K562 (cell line): Measurements from ENCODE around the gene MBNL1. TPM values are rescaled to one million over a fixed set of nuclear protein-coding genes. Genes with fewer than 3 reads are reported as not detected.

Source experiments
- BRD9 ChIP-seq: fragments of 450-650 bp; IDR thresholded peaks from 2 replicates; pipeline ENCODE4 v1.6.1; 2018; ENCODE audit warnings: low read depth; ENCODE audit not compliant: partially characterized antibody
- E2F1 ChIP-seq: sonication (generic); formaldehyde crosslinking; IDR thresholded peaks from 2 replicates; pipeline ENCODE4 v1.8.1; 2023; ENCODE audit warnings: mild to moderate bottlenecking, missing genetic modification reagents, moderate library complexity
- EP400 ChIP-seq: fragments of 450-650 bp; IDR thresholded peaks from 2 replicates; pipeline ENCODE4 v1.6.1; 2017; ENCODE audit warnings: antibody characterized with exemption, mild to moderate bottlenecking, moderate library complexity
- GABPA ChIP-seq: fragments of 200-800 bp; sonication (Bioruptor generic); conservative IDR thresholded peaks from 2 replicates; pipeline ENCODE4 v1.6.1; 2016; ENCODE audit warnings: low read depth, missing genetic modification characterization, missing compliant biosample characterization
- GTF2E2 ChIP-seq: fragments of 200-800 bp; sonication (Bioruptor generic); IDR thresholded peaks from 2 replicates; pipeline ENCODE4 v1.6.1; 2016; ENCODE audit warnings: missing genetic modification characterization, missing compliant biosample characterization
- KHSRP ChIP-seq: fragments of 450-650 bp; IDR thresholded peaks from 2 replicates; pipeline ENCODE4 v1.6.1; 2017
- MAFF ChIP-seq: IDR thresholded peaks from 2 replicates; pipeline ENCODE4 v1.6.1; 2012; ENCODE audit warnings: low read length, improper control_type of control experiment
- MAFK ChIP-seq: IDR thresholded peaks from 2 replicates; pipeline ENCODE4 v1.6.1; 2011; ENCODE audit warnings: low read length, improper control_type of control experiment
- MAX ChIP-seq: sonication (generic); formaldehyde crosslinking; IDR thresholded peaks from 2 replicates; pipeline ENCODE4 v1.9.0; 2022; ENCODE audit warnings: mild to moderate bottlenecking, missing genetic modification reagents
- MEF2A ChIP-seq: IDR thresholded peaks from 2 replicates; pipeline ENCODE4 v1.6.1; 2011; ENCODE audit warnings: low read depth, mild to moderate bottlenecking, low read length, moderate library complexity; ENCODE audit not compliant: control insufficient read depth
- NBN ChIP-seq: fragments of 450-650 bp; IDR thresholded peaks from 2 replicates; pipeline ENCODE4 v1.6.1; 2016; ENCODE audit warnings: low read depth, mild to moderate bottlenecking
- NR2C2 ChIP-seq, 2 experiments: fragments of 200-800 bp in 1 of 2; sonication (Bioruptor generic) in 1 of 2; sonication (generic) in 1 of 2; formaldehyde crosslinking in 1 of 2; IDR thresholded peaks; 2 replicates each; pipeline versions ENCODE4 v1.6.1 to v1.8.0; 2016 to 2022; ENCODE audit warnings: mild to moderate bottlenecking in 1 of 2, missing compliant biosample characterization in 1 of 2, missing genetic modification characterization in 1 of 2, missing genetic modification reagents in 1 of 2
- POLR2A ChIP-seq: fragments of 450-650 bp; conservative IDR thresholded peaks from 2 replicates; pipeline ENCODE4 v1.6.1; 2016
- RCOR1 ChIP-seq, 2 experiments: IDR thresholded peaks; 2 replicates each; pipeline ENCODE4 v1.6.1; 2012; ENCODE audit warnings: low read depth in 2 of 2, low read length in 2 of 2, borderline replicate concordance in 1 of 2, improper control_type of control experiment in 1 of 2
- SNIP1 ChIP-seq: fragments of 450-650 bp; IDR thresholded peaks from 2 replicates; pipeline ENCODE4 v1.7.1; 2017; ENCODE audit warnings: low read depth, mild to moderate bottlenecking
- TBL1XR1 ChIP-seq, 2 experiments: IDR thresholded peaks; 2 replicates each; pipeline ENCODE4 v1.6.1; 2012; ENCODE audit warnings: improper control_type of control experiment in 2 of 2, low read length in 2 of 2, mild to moderate bottlenecking in 1 of 2
- TFE3 ChIP-seq: fragments of 450-650 bp; formaldehyde crosslinking; IDR thresholded peaks from 2 replicates; pipeline ENCODE4 v1.4.0; 2020; ENCODE audit warnings: mild to moderate bottlenecking, mixed read lengths
- XRCC4 ChIP-seq: IDR thresholded peaks from one replicate; pipeline ENCODE4 v1.6.1; 2011; ENCODE audit not compliant: insufficient read depth, insufficient read length; ENCODE audit errors: extremely low read depth
- ZFP30 ChIP-seq: fragments of 250-450 bp; sonication (Bioruptor Pico); IDR thresholded peaks from 2 replicates; pipeline ENCODE4 v1.8.0; 2022; ENCODE audit warnings: moderate library complexity, mild to moderate bottlenecking, inconsistent platforms, borderline replicate concordance
- ZMIZ1 ChIP-seq, 2 experiments: fragments of 150-350 bp in 1 of 2; IDR thresholded peaks; 2 replicates each; pipeline ENCODE4 v1.6.1; 2012 to 2016; ENCODE audit warnings: low read depth in 2 of 2, low read length in 2 of 2, mild to moderate bottlenecking in 1 of 2, moderate library complexity in 1 of 2
- ZNF133 ChIP-seq: fragments of 250-450 bp; sonication (Bioruptor Pico); IDR thresholded peaks from 2 replicates; pipeline ENCODE4 v1.4.0; 2020; ENCODE audit warnings: mild to moderate bottlenecking
- ZNF324 ChIP-seq: fragments of 250-450 bp; sonication (Bioruptor Pico); IDR thresholded peaks from 2 replicates; pipeline ENCODE4 v1.4.0; 2020; ENCODE audit warnings: mild to moderate bottlenecking
- ZNF436 ChIP-seq: fragments of 250-450, 450-650 bp; sonication (Bioruptor Pico); formaldehyde crosslinking; IDR thresholded peaks from 2 replicates; pipeline ENCODE4 v1.7.0; 2020; ENCODE audit warnings: mild to moderate bottlenecking
- polyA plus RNA-seq, 8 experiments: library from polyadenylated mRNA; depleted of rRNA in 4 of 8; stranded (reverse) in 5 of 8; unstranded in 3 of 8; fragments of >200 nt; fragmentation: Nextera tagmentation in 2 of 8; fragmentation: Illumina TruSeq in 1 of 8; extraction: Ambion mirVana in 2 of 8; extraction: Trizol in 1 of 8; gene quantifications; 2 replicates each; pipeline versions ENCODE4 v1.2.1 to v1.2.3, GENCODE V29; 2011 to 2014; ENCODE audit warnings: inconsistent platforms in 1 of 8, missing spikeins in 1 of 8
- total RNA-seq, 7 experiments: library from RNA; depleted of rRNA in 6 of 7; stranded (reverse); fragments of >200 nt in 6 of 7; fragmentation: Illumina TruSeq in 2 of 7; extraction: Trizol in 2 of 7; gene quantifications; 2 replicates each; pipeline versions ENCODE4 v1.2.1 to v1.2.3, GENCODE V29; 2011 to 2021; ENCODE audit warnings: low replicate concordance in 1 of 7

MBNL1 gene
- total and polyA plus RNA-seq, 9 of the 15 experiments (the other 6 are each of a cell fraction or from before 2014, with no cell fraction given), result 70.3 to 243 (median 220) TPM

- TF ChIP-seq TFE3 (no peak), KHSRP (no peak), BRD9 (peak; percentile 25), SNIP1 (no peak), GABPA (tag) (peak; percentile 85), GTF2E2 (tag) (no peak; the same call in 1 of the 2 replicates), ZMIZ1 (IDR thresholded peaks at IDR 0.05; ENCODE audit: low read depth in 2 of 2, low read length in 2 of 2) (no peak), MAX (CRISPR knock-in tag) (peak; percentile 57), MEF2A (no peak), EP400 (peak; percentile 89), MAFK (0 out of 2 replicates have a peak, but pooled peaks have one; percentile 8), ZFP30 (no peak), ZNF436 (CRISPR knock-in tag) (no peak), RCOR1 (IDR thresholded peaks at IDR 0.05; ENCODE audit: borderline replicate concordance in 1 of 2, low read depth in 2 of 2, low read length in 2 of 2) (peak in 1 of 2 experiments; percentile 30; a peak in 1 of 4 replicates), MAFF (no peak), NBN (peak; percentile 37; the same call in 1 of the 2 replicates), TBL1XR1 (IDR thresholded peaks at IDR 0.05; ENCODE audit: low read length in 2 of 2) (peak in 1 of 2 experiments; percentile 62; a peak in 1 of 4 replicates), E2F1 (CRISPR knock-in tag) (no peak), POLR2A (peak; percentile 93), ZNF324 (CRISPR knock-in tag) (no peak), NR2C2 (CRISPR knock-in tag; IDR thresholded peaks at IDR 0.05) (0 out of 2 replicates have a peak, but pooled peaks have one; percentile 55), NR2C2 (tag; IDR thresholded peaks at IDR 0.05) (peak; percentile 70; the same call in 1 of the 2 replicates), ZNF133 (CRISPR knock-in tag) (no peak), XRCC4 (no peak)
These were observed at the start of gene MBNL1 (continued) for GRCh38 chr3:152268555-152269055.
